T-helper 2 cell treated with Interferon-gamma antibody and Interleukin-4, amounts not matched to agents 5 μg/mL and 100 μg/mL, for 36 hours (primary cell): ENCODE data around the gene NAT10.
"Not testable (repeated sequence)": the region's sequence is repeated elsewhere in the genome, so short reads cannot be mapped to it uniquely, and the experiment has no call there.

Experiments used
- DNase-seq: peaks from one replicate; pipeline ENCODE4 v3.0.0; 2021; ENCODE audit warnings: low spot score
- H3K27ac Mint-ChIP-seq: one replicate; pipeline ENCODE4 v1.8.0; 2021; ENCODE audit warnings: mild to moderate bottlenecking, mixed read lengths
- H3K27me3 Mint-ChIP-seq: one replicate; pipeline ENCODE4 v1.8.0; 2021; ENCODE audit warnings: low read depth, mixed read lengths
- H3K36me3 Mint-ChIP-seq: one replicate; pipeline ENCODE4 v1.8.0; 2021; ENCODE audit warnings: low read depth, mixed read lengths
- H3K4me1 Mint-ChIP-seq: one replicate; pipeline ENCODE4 v1.8.0; 2021; ENCODE audit warnings: low read depth, mixed read lengths
- H3K4me3 Mint-ChIP-seq: one replicate; pipeline ENCODE4 v1.8.0; 2022; ENCODE audit warnings: mild to moderate bottlenecking, moderate library complexity, mixed read lengths
- H3K9me3 Mint-ChIP-seq: one replicate; pipeline ENCODE4 v1.8.0; 2021; ENCODE audit warnings: mixed read lengths

The NAT10 gene

DNA sequence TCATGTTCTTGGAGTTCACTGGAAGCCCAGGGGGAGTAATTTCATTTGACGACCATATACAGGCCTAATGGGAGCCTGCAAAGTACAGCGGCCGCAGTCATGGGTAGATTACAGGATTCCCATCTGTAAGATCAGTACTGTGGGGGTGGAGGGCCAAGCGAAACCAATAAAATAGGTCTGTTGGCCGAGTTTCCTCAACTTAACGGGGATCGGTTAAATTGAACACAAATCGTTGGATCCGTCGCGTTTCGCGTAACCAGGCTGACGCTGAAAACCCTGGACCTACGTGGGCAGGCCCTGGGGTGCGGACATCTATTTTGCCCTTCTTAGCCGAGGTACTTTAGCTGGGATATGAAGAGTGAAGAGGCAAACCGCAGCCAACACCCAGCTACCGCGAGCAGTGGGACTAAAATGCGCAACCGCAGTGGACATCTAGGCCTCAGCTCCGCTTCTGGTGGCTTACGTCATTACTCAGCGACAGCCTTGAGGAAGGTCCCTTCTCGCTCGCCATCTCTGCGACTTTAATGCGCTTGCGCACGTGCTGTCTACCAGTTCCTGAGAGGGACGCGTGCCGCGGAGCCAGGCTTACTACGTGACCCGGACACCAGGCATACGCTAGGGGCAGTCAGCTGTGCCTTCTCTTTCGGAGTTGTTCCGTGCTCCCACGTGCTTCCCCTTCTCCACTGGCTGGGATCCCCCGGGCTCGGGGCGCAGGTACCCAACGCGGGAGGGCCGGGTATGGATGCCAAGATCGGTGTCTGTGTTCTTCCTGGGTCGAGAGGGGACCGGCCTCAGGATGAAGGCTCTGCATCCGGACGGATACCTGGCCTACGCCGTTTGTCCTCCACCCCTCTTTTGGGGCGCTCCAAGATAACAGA is at the start of gene NAT10:
Gene NAT10 (plus strand): TSS at position 551 of the 878 bp plus-strand sequence. CDS start 2,597 bp downstream, outside the sequence.
- H3K27ac Mint-ChIP-seq, result peak within 1 kb of the TSS; percentile 98
- DNase-seq, result peak; percentile 98
- H3K36me3 Mint-ChIP-seq, result peaks cover 34% of the 10 kb centered on the region
- H3K4me3 Mint-ChIP-seq, result peak within 1 kb of the TSS; percentile 97
- no peaks in the 10 kb centered on the region for H3K9me3 Mint-ChIP-seq
- peaks cover 2% of the 10 kb centered on the region for H3K27me3 Mint-ChIP-seq
- peaks cover 48% of the 10 kb centered on the region for H3K4me1 Mint-ChIP-seq

DNA sequence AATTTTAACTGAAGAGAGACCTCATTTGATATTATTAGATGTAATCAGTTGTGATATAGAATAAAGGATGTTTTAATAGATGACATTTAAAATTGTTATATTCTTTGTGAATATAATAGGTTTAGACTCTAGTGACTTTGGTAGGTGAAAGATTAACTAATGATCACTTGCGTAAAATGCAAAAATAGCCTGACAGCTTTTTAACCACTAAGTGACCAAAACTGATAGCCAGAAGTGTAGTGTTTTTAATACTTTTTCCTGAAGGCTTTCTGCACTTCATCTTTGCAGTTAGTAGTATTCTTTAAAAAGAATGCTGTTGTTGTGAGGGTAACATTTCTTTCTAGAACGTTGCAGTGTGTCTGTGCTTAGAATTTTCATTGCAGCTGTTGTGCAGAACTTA is 48.8 kb upstream of the NAT10 start:
- H3K27ac Mint-ChIP-seq, result no peak overlapping the region
- H3K36me3 Mint-ChIP-seq, result peaks cover 43% of the 10 kb centered on the region
- no peaks in the 10 kb centered on the region for H3K9me3 Mint-ChIP-seq
- H3K27me3 Mint-ChIP-seq, result no peaks in the 10 kb centered on the region
- DNase-seq, result no peak
- H3K4me1 Mint-ChIP-seq, result peaks cover 42% of the 10 kb centered on the region
- peak overlapping the region; percentile 40 for H3K4me3 Mint-ChIP-seq

DNA sequence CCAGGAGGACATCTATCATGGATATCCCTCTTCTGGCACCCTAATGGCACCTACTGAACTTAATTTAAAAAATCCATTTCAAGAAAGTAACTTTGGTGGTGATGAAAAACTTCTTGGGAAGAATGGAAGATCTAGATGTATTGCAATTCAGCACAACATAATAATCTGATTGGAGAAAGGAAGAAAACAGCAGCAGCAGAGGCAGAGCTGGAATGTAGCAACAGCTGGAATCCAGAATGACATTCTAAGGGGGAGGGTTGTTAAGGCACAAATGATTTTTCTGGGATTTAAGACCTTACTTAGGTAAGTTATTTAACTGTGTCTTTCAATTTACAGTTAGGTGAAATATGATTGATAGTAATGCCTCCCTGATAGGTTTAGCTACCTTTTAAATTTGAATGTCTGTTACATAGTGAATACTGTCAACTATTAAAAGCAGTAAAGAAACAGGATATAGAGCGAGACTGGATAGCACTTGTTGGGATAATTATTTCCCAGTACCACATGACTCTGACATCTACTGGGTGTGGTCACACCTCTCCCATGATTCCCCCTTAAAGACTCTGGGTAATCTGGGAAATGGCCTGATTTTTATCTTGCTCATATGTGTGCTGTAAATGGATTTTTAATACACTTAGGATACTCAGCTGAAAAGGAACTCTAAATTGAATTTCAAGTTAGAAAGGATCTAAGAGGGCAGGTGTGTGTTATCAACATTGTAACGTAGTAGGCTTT is 42.2 kb upstream of the NAT10 start:
- Mint-ChIP-seq H3K27me3 (no peaks in the 10 kb centered on the region), H3K4me3 (no peak overlapping the region), H3K27ac (no peak overlapping the region), H3K4me1 (peaks cover 47% of the 10 kb centered on the region), H3K9me3 (no peaks in the 10 kb centered on the region), H3K36me3 (peaks cover 45% of the 10 kb centered on the region)
- no peak for DNase-seq

DNA sequence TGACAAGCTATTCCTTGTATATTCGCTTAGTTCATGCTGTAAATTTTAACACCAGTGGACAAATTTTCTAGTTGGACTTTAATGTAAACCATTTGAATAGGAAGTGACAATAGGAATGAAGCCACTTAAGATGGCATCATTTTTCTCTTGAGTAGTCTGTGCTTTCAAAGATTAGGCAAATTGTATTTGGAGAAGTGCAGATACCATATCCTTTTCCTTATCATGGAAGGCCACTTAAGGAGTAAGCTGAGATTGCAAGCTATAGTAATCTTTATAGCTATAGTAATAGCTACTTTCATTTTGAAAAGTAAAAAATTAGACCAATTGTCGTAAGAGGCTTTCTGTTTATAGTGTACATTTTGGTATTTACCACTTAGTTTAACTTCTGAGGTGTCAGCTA is 41.1 kb upstream of the NAT10 start:
- Mint-ChIP-seq H3K4me3 (no peak overlapping the region), H3K9me3 (no peaks in the 10 kb centered on the region), H3K27me3 (no peaks in the 10 kb centered on the region), H3K4me1 (peaks cover 41% of the 10 kb centered on the region), H3K27ac (no peak overlapping the region), H3K36me3 (peaks cover 38% of the 10 kb centered on the region)
- DNase-seq, result no peak

DNA sequence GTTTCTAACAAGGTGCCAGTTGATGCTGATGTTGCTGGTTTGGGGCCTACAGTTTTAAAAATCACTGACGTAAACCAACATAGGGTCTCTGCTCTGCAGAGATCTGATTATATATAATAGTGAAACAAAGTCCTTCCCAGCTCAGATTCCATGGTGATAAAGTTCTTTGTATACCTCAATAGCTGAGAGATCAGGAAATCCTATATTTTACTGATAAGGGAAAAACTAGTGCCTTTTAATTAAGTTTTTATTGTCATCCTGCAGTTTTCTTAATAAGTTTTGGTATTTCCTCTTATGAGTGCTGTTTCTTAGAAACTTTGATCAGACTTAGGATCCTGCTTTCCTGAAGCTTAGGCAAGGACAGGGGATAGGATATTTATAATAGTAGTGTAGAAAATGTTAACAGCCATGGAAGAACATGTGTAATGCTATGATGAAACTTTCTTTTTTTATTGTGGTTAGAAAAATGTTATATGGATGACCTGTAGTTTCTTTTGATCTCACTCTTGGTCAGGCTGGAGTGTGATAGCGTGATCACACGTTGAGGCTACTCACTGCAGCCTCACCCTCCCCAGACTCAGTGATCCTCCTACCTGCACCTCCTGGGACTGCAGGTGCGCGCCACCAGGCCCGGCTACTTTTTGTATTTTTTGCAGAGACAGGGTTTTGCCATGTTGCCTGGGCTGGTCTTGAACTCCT is 39.8 kb upstream of the NAT10 start:
- Mint-ChIP-seq H3K27ac (no peak overlapping the region), H3K4me1 (peaks cover 38% of the 10 kb centered on the region), H3K9me3 (no peaks in the 10 kb centered on the region), H3K4me3 (no peak overlapping the region), H3K27me3 (no peaks in the 10 kb centered on the region), H3K36me3 (peaks cover 40% of the 10 kb centered on the region)
- no peak for DNase-seq

DNA sequence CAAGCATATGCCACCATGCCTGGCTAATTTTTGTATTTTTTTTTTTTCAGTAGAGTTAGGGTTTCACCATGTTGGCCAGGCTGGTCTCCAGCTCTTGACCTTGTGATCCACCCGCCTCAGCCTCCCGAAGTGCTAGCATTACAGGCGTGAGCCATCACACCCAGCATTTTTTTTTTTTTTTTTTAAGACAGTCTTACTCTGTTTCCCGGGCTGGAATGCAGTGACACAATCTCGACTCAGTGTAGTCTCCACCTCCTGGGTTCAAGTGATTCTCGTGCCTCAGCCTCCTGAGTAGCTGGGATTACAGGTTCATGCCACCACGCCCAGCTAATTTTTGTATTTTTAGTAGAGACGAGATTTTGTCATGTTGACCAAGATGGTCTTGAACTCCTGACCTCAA is 38.7 kb upstream of the NAT10 start:
- not testable (repeated sequence) for H3K27me3 Mint-ChIP-seq

DNA sequence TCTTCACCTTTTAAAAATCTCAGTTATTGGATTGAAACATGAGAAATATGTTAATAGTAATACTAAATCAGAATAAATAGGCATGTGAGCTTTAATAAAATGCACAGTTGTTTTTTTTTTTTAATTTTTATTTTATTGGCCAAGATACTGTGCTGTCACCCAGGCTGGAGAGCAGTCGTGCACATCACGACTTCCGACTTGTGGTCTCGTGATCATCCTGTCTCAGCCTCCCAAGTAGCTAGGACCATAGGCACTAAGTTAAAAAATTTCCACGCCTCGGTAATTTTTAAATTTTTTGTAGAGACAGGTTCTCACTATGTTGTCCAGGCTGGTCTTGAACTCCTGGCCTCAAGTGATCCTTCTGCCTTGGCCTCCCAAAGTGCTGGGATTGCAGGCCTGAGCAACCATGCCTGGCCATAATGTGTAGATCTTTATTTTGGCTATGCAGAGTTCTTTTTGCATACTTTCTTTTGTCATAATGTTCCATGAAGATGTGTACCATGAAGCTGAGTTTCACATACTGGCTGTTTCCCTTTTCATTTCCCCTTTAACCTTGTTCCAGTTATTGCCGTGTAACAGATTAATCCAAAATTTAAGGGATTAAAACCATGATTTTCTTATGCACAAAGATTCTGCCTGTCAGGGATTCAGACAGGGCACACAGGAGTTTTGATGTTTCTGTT is 37.9 kb upstream of the NAT10 start:
- no peak overlapping the region for H3K27ac Mint-ChIP-seq
- peaks cover 44% of the 10 kb centered on the region for H3K36me3 Mint-ChIP-seq
- peaks cover 36% of the 10 kb centered on the region for H3K4me1 Mint-ChIP-seq
- H3K4me3 Mint-ChIP-seq, result no peak overlapping the region
- DNase-seq, result no peak
- H3K27me3 Mint-ChIP-seq, result no peaks in the 10 kb centered on the region
- no peaks in the 10 kb centered on the region for H3K9me3 Mint-ChIP-seq

More for the DNA sequence above, 38.7 kb upstream of the NAT10 start:
- Mint-ChIP-seq H3K4me1 (peaks cover 38% of the 10 kb centered on the region), H3K36me3 (peaks cover 44% of the 10 kb centered on the region)
- not testable (repeated sequence) for H3K9me3 Mint-ChIP-seq, H3K4me3 Mint-ChIP-seq, H3K27ac Mint-ChIP-seq, DNase-seq

DNA sequence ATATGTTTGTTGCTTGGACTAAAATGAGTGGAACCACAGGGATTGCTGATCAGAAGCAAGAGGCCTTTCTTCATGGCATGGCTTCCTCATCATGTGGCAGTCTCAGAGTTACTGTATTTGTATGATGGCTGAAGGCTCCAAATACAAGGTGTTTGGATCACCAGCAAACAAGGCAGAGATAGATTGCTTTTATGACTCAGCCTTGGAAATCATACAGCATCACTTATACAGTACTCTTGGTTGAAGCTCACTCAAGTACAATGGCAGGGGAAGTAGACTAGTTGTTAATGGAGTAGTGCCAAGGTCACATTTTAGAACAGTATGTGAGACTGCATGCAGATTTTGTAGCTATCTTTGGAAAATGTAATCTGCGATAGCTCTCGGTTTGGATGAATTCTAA is 37.3 kb upstream of the NAT10 start:
- no peak for DNase-seq
- H3K9me3 Mint-ChIP-seq, result no peaks in the 10 kb centered on the region
- no peak overlapping the region for H3K27ac Mint-ChIP-seq
- no peak overlapping the region for H3K4me3 Mint-ChIP-seq
- H3K4me1 Mint-ChIP-seq, result peaks cover 33% of the 10 kb centered on the region
- H3K27me3 Mint-ChIP-seq, result no peaks in the 10 kb centered on the region
- peaks cover 41% of the 10 kb centered on the region for H3K36me3 Mint-ChIP-seq

DNA sequence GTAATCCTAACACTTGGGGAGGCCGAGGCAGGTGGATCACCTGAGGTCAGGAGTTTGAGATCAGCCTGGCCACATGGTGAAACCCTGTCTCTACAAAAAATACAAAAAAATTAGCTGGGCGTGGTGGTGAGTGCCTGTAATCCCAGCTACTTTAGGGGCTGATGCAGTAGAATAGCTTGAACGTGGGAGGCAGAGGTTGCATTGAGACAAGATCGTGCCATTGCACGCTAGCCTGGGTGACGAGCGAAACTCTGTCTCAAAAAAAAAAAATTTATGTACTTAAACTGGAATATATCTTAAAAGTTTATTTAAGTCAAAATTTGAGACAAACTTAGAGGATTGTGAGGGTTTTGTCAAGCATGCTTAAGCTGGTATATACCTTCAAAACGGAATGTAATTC is 34.1 kb upstream of the NAT10 start:
- not testable (repeated sequence) for H3K27me3 Mint-ChIP-seq, H3K4me3 Mint-ChIP-seq, DNase-seq, H3K27ac Mint-ChIP-seq, H3K9me3 Mint-ChIP-seq
- Mint-ChIP-seq H3K36me3 (peaks cover 39% of the 10 kb centered on the region), H3K4me1 (peaks cover 32% of the 10 kb centered on the region)

DNA sequence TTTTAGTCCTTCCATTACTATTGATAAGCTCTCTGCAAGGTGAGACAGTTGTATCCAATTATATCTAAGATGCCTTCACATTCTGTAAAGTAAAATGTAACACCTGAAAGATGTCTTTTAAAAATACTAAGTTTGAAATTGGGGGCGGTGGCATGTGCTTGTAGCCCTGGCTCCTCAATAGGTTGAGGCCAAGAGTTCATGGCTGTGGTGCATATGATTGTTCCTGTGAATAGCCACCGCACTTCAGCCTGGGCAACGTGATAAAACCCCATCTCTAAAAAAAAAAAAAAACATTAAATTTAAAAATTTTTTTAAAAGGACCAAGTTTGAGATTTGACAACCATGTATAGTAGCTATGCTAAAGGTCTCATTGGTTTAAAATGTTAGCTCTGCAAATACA is 33.4 kb upstream of the NAT10 start:
- no peak overlapping the region for H3K27ac Mint-ChIP-seq
- peaks cover 42% of the 10 kb centered on the region for H3K36me3 Mint-ChIP-seq
- H3K4me1 Mint-ChIP-seq, result peaks cover 31% of the 10 kb centered on the region
- no peak overlapping the region for H3K4me3 Mint-ChIP-seq
- no peaks in the 10 kb centered on the region for H3K9me3 Mint-ChIP-seq
- no peak for DNase-seq
- H3K27me3 Mint-ChIP-seq, result no peaks in the 10 kb centered on the region

DNA sequence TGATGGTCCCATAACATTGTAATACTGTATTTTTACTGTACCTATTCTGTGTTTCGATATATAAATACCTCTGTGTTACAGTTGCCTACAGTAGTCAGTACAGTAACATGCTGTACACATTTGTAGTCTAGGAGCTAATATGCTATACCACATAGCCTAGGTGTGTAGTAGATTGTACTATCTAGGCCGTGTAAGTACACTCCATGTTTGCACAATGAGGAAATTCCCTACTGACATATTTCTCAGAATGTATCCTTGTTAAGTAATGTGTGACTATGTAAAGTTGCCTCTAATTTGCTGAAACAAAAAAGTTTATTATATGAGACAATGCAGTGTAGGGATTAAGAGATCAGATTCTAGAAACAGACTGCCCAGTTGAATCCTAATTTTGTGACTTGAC is 32.6 kb upstream of the NAT10 start:
- Mint-ChIP-seq H3K4me1 (peaks cover 26% of the 10 kb centered on the region), H3K9me3 (no peaks in the 10 kb centered on the region), H3K36me3 (peaks cover 47% of the 10 kb centered on the region)

DNA sequence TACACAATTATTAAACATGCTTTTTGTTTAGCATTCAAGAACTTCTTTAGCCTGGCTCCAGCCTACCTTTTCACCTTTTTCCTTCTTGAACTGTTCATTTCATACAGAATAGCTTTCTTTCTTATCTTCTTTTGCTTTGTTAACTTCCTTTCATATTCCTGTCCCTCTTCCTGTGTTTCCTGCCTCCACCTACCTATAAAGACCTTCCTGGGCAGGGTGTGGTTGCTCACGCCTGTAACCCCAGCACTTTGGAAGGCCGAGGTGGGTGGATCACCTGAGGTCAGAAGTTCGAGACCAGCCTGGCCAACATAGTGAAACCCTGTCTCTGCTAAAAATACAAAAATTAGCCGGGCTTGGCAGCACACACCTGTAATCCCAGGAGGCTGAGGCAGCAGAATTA is 31.0 kb upstream of the NAT10 start:
- Mint-ChIP-seq H3K4me3 (no peak overlapping the region), H3K27me3 (no peaks in the 10 kb centered on the region), H3K36me3 (peaks cover 51% of the 10 kb centered on the region), H3K4me1 (peaks cover 18% of the 10 kb centered on the region), H3K9me3 (no peaks in the 10 kb centered on the region), H3K27ac (peak overlapping the region; percentile 2)
- no peak for DNase-seq

More for the DNA sequence above, 32.6 kb upstream of the NAT10 start:
- H3K27me3 Mint-ChIP-seq, result no peaks in the 10 kb centered on the region
- H3K4me3 Mint-ChIP-seq, result no peak overlapping the region
- H3K27ac Mint-ChIP-seq, result no peak overlapping the region
- no peak for DNase-seq

DNA sequence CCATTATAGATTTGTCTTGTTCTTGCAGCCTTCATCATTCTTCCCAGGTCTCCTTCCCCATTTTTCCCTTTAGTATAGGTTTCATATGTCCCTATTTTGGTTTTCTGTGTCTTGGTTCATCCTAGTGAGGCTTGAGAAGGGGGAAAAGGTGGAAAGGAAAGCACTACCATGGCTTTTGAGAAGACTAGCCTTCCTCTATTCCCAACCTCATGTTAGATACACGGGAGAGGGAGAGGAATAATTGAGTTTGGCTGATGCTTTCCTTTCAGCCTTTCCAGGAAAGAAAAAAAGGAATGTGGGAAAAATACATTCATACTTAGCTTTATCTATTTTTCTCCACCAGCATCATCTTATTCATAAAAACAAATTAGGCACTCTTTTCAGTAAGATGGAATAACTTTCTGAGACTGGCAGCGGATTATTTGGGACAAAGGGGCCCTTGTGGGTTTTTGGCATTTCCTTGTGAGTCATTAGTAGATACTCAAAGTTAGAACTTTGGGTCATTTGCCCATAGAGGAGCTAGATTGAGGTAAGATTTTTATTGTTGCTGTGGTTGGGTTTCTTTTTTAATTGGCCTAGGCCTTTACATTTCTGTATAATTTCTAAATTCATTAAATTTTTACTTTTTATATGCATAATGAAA is 30.1 kb upstream of the NAT10 start:
- Mint-ChIP-seq H3K9me3 (no peaks in the 10 kb centered on the region), H3K36me3 (peaks cover 52% of the 10 kb centered on the region), H3K4me3 (no peak overlapping the region), H3K27me3 (no peaks in the 10 kb centered on the region), H3K27ac (no peak overlapping the region), H3K4me1 (peaks cover 16% of the 10 kb centered on the region)
- no peak for DNase-seq
